ENCODE measurements around the gene GPR141.

DNA sequence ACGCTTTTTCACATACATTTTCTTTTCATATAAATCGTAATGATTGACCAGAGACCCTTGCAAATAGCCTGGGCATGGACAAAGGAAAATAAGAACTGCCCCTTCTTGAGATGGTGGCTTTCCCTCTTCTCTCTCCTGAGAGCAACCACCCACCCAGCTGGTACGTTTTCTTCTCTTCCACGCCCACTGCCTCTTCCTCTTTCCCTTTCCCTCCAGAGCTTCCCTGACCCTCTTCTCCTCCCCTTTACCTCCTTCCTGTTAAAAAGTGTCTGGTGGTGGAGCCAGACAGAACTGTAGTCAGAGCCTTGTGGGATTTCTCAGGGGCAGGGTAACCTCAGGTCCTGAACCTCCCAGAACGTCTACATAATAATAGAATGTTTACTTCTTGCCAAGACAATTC, 23.2 kb downstream of the GPR141 start:
- TF ChIP-seq, protein P1, sequence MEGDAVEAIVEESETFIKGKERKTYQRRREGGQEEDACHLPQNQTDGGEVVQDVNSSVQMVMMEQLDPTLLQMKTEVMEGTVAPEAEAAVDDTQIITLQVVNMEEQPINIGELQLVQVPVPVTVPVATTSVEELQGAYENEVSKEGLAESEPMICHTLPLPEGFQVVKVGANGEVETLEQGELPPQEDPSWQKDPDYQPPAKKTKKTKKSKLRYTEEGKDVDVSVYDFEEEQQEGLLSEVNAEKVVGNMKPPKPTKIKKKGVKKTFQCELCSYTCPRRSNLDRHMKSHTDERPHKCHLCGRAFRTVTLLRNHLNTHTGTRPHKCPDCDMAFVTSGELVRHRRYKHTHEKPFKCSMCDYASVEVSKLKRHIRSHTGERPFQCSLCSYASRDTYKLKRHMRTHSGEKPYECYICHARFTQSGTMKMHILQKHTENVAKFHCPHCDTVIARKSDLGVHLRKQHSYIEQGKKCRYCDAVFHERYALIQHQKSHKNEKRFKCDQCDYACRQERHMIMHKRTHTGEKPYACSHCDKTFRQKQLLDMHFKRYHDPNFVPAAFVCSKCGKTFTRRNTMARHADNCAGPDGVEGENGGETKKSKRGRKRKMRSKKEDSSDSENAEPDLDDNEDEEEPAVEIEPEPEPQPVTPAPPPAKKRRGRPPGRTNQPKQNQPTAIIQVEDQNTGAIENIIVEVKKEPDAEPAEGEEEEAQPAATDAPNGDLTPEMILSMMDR (IDR thresholded peaks at IDR 0.05 in 2 of 3, conservative IDR thresholded peaks at IDR 0.05 in 1 of 3; ENCODE audit: borderline replicate concordance in 1 of 3, insufficient read depth in 1 of 3, low read depth in 2 of 3, low read length in 2 of 3) = no peak
- no peak for TF ChIP-seq ZNF274 (IDR thresholded peaks at IDR 0.05; ENCODE audit: low read depth, low read length)
- TF ChIP-seq FOSL1 (IDR thresholded peaks at IDR 0.05; ENCODE audit: low read depth) = no peak
- TF ChIP-seq SP1 (IDR thresholded peaks at IDR 0.05; ENCODE audit: low read depth) = no peak
- no peak for TF ChIP-seq JUND (IDR thresholded peaks at IDR 0.05)
- no peak for TF ChIP-seq MAX (IDR thresholded peaks at IDR 0.05)
- no peak for TF ChIP-seq CEBPB (IDR thresholded peaks at IDR 0.05; ENCODE audit: low read depth)
- no peak for TF ChIP-seq POLR2A (IDR thresholded peaks at IDR 0.05; ENCODE audit: borderline replicate concordance, extremely low read depth, insufficient read depth, insufficient read length)
- TF ChIP-seq SIN3A (IDR thresholded peaks at IDR 0.05; ENCODE audit: low read depth) = no peak
- no peak for TF ChIP-seq REST (IDR thresholded peaks at IDR 0.05; ENCODE audit: low read depth)
- TF ChIP-seq ZBTB33 (IDR thresholded peaks at IDR 0.05; ENCODE audit: extremely low read depth, insufficient replicate concordance, low read length) = no peak
- no peak for TF ChIP-seq EGR1 (IDR thresholded peaks at IDR 0.05; ENCODE audit: low read depth)
- no peak for TF ChIP-seq EZH2 (IDR thresholded peaks at IDR 0.05)
